Regular cardiac myocyte (primary cell): Measurements from ENCODE around the gene PHAF1. TPM values are rescaled to one million over a fixed set of nuclear protein-coding genes. Genes with fewer than 3 reads are reported as not detected.

ENCODE experiments used
- total RNA-seq: library from RNA; depleted of rRNA; stranded (reverse); fragments of >200 nt; gene quantifications from 2 replicates; pipeline ENCODE4 v1.2.3, GENCODE V29; 2014

Gene PHAF1
- total RNA-seq: 8.2 and 11.1 TPM in 2 replicates

DNA sequence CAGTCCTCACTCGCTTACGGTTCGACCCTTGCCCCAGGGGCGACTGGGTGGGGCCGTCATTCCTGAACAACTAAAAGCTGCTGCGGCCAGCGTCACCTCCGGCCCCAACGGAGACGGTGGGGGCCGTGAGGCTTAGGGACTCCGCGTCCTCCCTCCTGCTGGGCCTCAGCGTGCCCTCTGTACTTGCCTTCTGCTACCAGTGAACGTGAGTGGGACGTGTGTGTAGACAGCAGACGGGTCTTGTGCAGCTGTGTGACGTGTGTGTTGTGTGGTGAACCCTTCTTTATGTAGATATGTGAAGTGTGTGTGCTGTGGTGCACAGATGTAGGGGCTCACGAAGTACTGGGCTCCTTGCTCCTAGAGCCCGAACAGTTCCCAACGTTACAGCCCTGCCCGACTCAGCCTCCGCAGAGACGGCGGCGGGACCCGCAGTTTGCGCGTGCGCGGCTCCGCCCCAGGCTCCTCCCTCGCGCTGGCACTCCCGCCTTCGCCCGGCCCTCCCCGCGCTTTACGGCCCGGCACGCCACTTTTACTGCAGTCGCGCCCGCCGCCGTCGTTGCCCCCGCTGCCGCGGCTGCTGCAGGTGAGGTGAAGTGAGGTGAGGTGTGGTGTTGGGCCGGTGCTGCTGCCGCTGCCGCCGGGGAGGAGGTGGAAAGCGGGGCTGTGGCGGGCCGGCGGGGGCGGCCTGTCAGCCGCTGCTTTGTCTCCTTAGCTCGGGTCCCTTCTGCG is at the start of gene PHAF1:
Gene PHAF1, plus strand, starts transcription at position 535 of the 729 bp plus-strand sequence. CDS start 235 bp downstream, outside the sequence.

DNA sequence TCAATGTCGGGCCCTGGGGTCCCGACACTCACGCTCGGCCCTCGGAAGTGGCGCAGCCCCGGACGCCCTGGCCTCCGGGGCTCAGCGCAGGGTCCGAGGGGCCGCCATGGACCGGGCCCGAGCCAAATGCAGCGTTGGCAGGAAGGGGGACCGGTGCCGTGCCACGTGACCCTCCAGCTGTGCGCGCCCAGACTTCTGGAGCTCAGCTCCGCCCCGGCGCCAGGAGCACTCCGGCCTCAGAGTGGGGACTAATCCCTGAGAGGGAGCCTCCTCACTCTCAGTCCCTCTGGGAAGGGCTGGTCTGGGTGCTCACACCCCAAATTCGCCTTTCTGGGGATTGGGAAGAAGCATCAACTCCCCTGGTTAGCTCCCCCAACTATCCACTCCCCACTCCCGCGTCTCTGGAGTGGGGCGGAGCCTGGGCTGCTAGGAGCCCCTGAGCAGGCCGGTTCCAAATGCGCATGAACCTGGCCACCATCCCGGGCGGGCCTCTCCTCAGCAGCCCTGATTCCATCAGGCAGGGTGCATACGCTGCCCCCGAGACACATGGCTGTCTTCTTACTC is 41.2 kb downstream of the PHAF1 start, which contains the start of gene B3GNT9:
Gene B3GNT9, minus strand, starts transcription at position 166 of the 564 bp plus-strand sequence. CDS start 513 bp downstream, outside the sequence.

DNA sequence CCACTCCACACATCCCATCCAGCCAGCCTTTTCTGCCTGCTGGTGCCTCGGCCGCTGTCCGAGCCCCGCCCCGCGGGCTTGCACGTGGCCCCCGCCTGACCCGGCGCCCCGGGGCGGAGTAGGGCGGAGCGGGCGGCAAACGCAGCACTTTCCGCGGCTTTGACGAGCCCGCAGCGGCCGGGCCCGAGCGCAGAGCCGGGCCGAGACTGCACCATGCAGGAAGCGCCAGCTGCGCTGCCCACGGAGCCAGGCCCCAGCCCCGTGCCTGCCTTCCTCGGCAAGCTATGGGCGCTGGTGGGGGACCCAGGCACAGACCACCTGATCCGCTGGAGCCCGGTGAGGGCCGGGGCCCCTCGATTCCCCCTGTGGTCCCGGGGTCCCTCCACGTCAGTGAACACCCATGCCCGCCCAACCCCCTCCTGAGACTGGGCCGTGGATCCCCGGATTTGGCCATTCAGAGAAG is 54.9 kb downstream of the PHAF1 start, which contains the start of gene HSF4:
Gene HSF4, plus strand, starts transcription at position 147 of the 463 bp plus-strand sequence. Its CDS starts 67 bp downstream, at position 214.

DNA sequence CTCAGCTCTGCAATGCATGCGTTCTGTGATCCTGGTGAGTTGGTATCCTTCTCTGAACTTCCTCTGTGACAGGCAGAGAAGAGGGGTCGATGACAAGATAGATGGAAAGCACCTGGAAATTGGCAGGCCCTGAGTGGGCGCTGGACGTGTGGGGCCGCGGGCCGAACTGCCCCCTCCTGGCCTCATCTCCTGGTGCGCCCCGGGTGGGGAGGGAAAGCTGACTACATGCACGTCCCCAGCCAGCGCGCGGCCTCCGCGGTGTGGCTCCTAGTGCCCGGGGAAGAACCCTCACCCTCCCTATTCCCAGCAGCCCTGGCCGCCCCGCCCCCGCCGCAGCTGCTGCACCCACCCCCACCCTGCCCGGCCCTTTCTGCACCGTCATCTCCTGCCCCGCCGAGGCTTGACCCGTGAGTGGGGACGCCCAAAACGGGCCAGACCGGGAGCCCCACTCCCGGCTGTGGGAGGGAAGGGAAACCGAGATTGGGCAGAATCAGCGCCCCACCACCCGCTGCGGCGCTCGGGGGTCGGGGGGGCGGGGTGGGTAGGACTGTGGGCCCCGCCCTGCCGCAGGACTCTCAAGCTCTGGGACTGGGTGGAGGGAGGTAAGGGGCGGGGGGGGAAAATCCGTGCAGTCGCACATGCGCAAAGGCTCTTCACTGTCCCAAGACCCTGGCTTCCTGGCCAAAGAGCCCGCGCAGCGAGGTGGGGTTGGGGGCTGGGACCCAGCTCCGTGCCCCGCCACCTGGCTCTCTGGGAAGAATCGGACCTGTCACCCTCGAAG is 60.6 kb downstream of the PHAF1 start, which contains the start of gene NOL3:
Gene NOL3, plus strand, starts transcription at position 371 of the 781 bp plus-strand sequence.

DNA sequence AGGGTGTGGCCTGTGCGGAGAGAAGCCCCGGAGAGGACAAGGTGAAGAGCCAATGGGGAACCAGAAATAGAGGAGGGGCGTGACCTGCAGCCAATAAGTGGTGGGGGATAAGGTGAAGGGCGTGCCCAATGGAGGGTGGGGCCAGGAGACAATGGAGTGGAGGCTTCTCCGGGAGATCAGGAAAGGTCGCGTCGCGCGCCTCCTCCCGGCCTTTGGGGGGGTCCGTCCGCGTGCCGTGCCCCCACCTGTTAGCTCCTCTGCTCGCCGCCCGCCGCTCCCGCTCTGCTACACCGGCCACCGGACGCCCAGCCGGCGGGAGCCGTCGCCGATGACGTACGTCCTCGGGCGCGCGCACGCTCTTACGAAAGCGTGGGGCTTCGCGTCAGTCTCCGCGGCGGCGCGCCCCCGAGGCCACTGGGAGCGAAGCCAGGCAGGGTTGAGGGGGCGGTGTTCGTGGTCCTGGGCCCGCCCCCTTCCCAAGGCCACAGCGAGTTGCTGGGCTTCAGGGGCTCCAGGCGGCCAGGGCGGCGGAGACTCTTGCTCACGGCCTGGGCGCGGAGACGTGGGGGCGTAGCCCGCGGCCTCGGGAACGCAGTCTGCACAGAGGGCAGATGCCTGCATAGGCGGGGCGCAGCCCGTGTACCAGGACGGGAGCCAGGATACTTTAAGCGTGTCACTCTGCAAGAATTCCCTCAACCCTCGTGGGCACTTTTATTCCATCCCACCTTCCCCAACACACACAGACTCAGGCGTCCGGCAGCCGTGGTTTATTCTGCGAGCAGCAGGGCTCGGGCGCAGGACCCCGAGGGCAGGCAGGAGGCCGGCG is 74.1 kb downstream of the PHAF1 start, which contains the start of gene MATCAP1:
Gene MATCAP1, minus strand, starts transcription at position 337 of the 826 bp plus-strand sequence. CDS start 3,353 bp downstream, outside the sequence.

DNA sequence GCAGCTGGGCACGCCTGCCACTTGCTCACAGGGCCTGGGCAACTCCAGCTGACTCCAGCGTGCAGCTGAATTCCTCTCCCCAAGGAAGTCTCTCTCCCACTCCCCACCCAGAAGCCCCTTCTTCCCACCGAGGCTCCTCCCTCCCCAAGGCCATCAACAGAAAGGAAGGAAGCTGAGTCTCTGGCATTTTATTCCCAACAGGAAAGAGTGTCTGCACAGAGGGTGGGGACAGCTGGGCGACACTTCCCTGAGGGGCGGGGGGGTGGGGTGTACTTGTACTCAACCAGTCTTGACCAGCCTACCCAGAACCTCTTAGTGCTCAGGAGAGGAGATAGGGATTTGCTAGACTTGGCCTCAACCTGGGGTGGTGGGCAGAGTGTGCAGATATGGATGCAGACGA is 80.3 kb downstream of the PHAF1 start, which contains the start of gene EXOC3L1:
Gene EXOC3L1, minus strand, starts transcription at position 96 of the 400 bp plus-strand sequence. CDS start 460 bp downstream, outside the sequence.

DNA sequence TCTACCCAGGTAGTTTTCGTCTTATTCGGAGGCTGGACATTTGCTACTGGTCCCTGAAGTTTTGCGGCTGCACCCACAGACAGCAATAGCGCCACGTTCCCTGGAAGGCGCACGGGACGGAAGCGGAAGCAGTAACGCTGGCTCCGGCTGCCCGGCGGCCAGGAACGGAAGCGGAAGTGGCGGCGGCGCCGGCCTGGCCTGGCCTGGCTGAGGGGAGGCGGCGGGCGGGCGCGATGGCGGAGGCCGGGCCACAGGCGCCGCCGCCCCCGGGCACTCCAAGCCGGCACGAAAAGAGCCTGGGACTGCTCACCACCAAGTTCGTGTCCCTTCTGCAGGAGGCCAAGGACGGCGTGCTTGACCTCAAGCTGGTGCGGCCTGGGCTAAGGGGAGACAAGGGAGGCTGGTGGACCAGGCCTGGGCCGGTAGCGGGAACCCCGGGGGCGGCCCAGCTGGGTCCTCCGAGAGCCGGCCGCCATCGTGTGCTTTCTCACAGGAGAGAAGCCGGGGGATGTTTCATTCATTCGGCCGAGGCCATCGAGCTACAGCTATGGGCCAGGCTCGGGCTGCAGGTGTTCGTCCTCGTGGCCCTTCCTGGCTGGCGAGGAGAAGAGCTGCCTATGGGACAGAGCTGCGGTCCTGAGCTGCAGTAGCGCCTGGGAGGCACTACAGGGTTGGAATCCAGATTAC is 82.4 kb downstream of the PHAF1 start, which contains the start of gene E2F4:
Gene E2F4, plus strand, starts transcription at position 161 of the 687 bp plus-strand sequence. Its CDS starts 73 bp downstream, at position 234.

Other genes with a start within 250 kb of the PHAF1 start
- 7.3 and 9.0 TPM in 2 replicates for gene PDP2, start 229.4 kb upstream of the PHAF1 start, total RNA-seq
- 0.19 and 0.56 TPM in 2 replicates for gene CDH16, start 191.1 kb upstream of the PHAF1 start, total RNA-seq
- gene RRAD, start 184.4 kb upstream of the PHAF1 start, total RNA-seq: 5.2 and 24.8 TPM in 2 replicates
- 166 and 269 TPM in 2 replicates for gene CIAO2B, start 175.5 kb upstream of the PHAF1 start, total RNA-seq
- 16.1 and 19.2 TPM in 2 replicates for gene CES2, start 174.4 kb upstream of the PHAF1 start, total RNA-seq
- gene CES3, start 148.7 kb upstream of the PHAF1 start, total RNA-seq: 0.56 TPM in 1 of 2 replicates, not detected in the other
- 0.58 and 1.1 TPM in 2 replicates for gene CES4A, start 121.4 kb upstream of the PHAF1 start, total RNA-seq
- gene CBFB, start 80.8 kb upstream of the PHAF1 start, total RNA-seq: 111 and 209 TPM in 2 replicates
- gene B3GNT9, start 41.1 kb downstream of the PHAF1 start, total RNA-seq: 27.4 and 42.3 TPM in 2 replicates
- 15.7 and 22.8 TPM in 2 replicates for gene TRADD, start 50.0 kb downstream of the PHAF1 start, total RNA-seq
- 5.9 and 12.4 TPM in 2 replicates for gene FBXL8, start 50.0 kb downstream of the PHAF1 start, total RNA-seq
- 0.58 and 12.1 TPM in 2 replicates for gene HSF4, start 54.8 kb downstream of the PHAF1 start, total RNA-seq
- 11.1 and 20.6 TPM in 2 replicates for gene NOL3, start 60.6 kb downstream of the PHAF1 start, total RNA-seq
- gene MATCAP1, start 74.0 kb downstream of the PHAF1 start, total RNA-seq: 10.7 and 17.3 TPM in 2 replicates
- under 0.01 and 0.56 TPM in 2 replicates for gene EXOC3L1, start 80.2 kb downstream of the PHAF1 start, total RNA-seq
- 37.8 and 66.9 TPM in 2 replicates for gene E2F4, start 82.2 kb downstream of the PHAF1 start, total RNA-seq
- gene ELMO3, start 89.2 kb downstream of the PHAF1 start, total RNA-seq: 0.28 and 0.38 TPM in 2 replicates
- gene TMEM208, start 117.2 kb downstream of the PHAF1 start, total RNA-seq: 40.6 and 70.5 TPM in 2 replicates
- 11.8 and 26.1 TPM in 2 replicates for gene FHOD1, start 137.5 kb downstream of the PHAF1 start, total RNA-seq
- gene SLC9A5, start 139.0 kb downstream of the PHAF1 start, total RNA-seq: 1.2 and 2.3 TPM in 2 replicates
- gene PLEKHG4, start 169.6 kb downstream of the PHAF1 start, total RNA-seq: 5.6 and 10.2 TPM in 2 replicates
- gene KCTD19, start 216.8 kb downstream of the PHAF1 start, total RNA-seq: under 0.01 TPM in 1 of 2 replicates, not detected in the other
- gene LRRC36, start 216.9 kb downstream of the PHAF1 start, total RNA-seq: 0.28 TPM in 1 of 2 replicates, not detected in the other